ENCODE results near the gene OR52N2. TPM values are rescaled to one million over a fixed set of nuclear protein-coding genes. Genes with fewer than 3 reads are reported as not detected.

Gene OR52N2
- total and polyA plus RNA-seq, 9 of the 15 experiments (the other 6 are each of a cell fraction or from before 2014, with no cell fraction given), result not detected

GRCh38 chr11:5791165-5791564 lies 17.6 kb upstream of the OR52N2 start, which contains the start of gene OR52N1:
OR52N1 (minus strand) TSS chr11:5791265; CDS start chr11:5788816, 2,449 bp downstream.
- BruUV-seq (replicated peaks), result no TSS peak
- Histone ChIP-seq H3K9ac (ENCODE audit: insufficient read depth in 1 of 2, low read depth in 2 of 2, low read length in 2 of 2) (no peak within 1 kb of the TSS), H3K9me3 (replicated peaks; ENCODE audit: control insufficient read depth, insufficient read depth, low read depth, low read length) (no peaks in the 10 kb centered on the region), H3K9me1 (ENCODE audit: control insufficient read depth, insufficient read depth, low read length) (no peaks in the 10 kb centered on the region), H3K4me1 (replicated peaks in 1 of 2; ENCODE audit: control insufficient read depth in 2 of 2, insufficient read depth in 2 of 2, low read length in 2 of 2) (no peaks in the 10 kb centered on the region), H3K27me3 (ENCODE audit: control insufficient read depth in 2 of 2, insufficient read depth in 2 of 2, low read length in 2 of 2) (no peaks in the 10 kb centered on the region), H3K36me3 (ENCODE audit: control insufficient read depth, insufficient read depth, low read length) (no peaks in the 10 kb centered on the region), H4K20me1 (replicated peaks; ENCODE audit: control insufficient read depth, insufficient read depth, low read length) (no peaks in the 10 kb centered on the region), H3K79me2 (ENCODE audit: control insufficient read depth, insufficient read depth, low read length) (no peaks in the 10 kb centered on the region), H3K4me2 (ENCODE audit: insufficient read depth, low read length) (no peak within 1 kb of the TSS), H3K27ac (ENCODE audit: extremely low read depth, low read depth, low read length) (no peak within 1 kb of the TSS), H3K4me3 (no peak within 1 kb of the TSS), H2AFZ (ENCODE audit: low read depth, low read length) (no peak within 1 kb of the TSS)
- ATAC-seq (no peak), FAIRE-seq (no peak), DNase-seq (ENCODE audit: extremely low read depth in 1 of 4, low spot score in 3 of 4) (no peak)
- POLR2A ChIA-PET, result no interaction called here
- CTCF ChIA-PET (ENCODE audit: low intra/inter-chr PET ratio), result no interaction called here
- intact Hi-C loops (cut with micrococcal nuclease) (no loop called here), in situ Hi-C loops (cut with MboI) (no loop called here)
- no peak for TF ChIP-seq PHTF2 (CRISPR knock-in tag; IDR thresholded peaks at IDR 0.05)
- no peak for TF ChIP-seq EP400 (IDR thresholded peaks at IDR 0.05)
- no peak for TF ChIP-seq ZNF407 (IDR thresholded peaks at IDR 0.05; ENCODE audit: low read depth)
- TF ChIP-seq ZNF140 (CRISPR knock-in tag; IDR thresholded peaks at IDR 0.05), result no peak
- TF ChIP-seq HDGF (IDR thresholded peaks at IDR 0.05), result no peak
- TF ChIP-seq SMC3 (conservative IDR thresholded peaks at IDR 0.05; ENCODE audit: insufficient read depth, low read depth, low read length), result no peak
- no peak for TF ChIP-seq ZNF778 (CRISPR knock-in tag; IDR thresholded peaks at IDR 0.05)
- no peak for TF ChIP-seq GTF2B (IDR thresholded peaks at IDR 0.05; ENCODE audit: extremely low read depth, insufficient read length)
- TF ChIP-seq POLR2A (conservative IDR thresholded peaks at IDR 0.05), result no peak
- no peak for TF ChIP-seq RBM39 (optimal IDR thresholded peaks at IDR 0.05; ENCODE audit: low read depth, low read length)
- TF ChIP-seq CBX2 (IDR thresholded peaks at IDR 0.05; ENCODE audit: insufficient read depth, low read length, poor library complexity, severe bottlenecking), result no peak
- no peak for TF ChIP-seq SNRNP70 (optimal IDR thresholded peaks at IDR 0.05; ENCODE audit: low read depth, low read length)
- TF ChIP-seq ZNF316 (IDR thresholded peaks at IDR 0.05), result no peak
- no peak for TF ChIP-seq ZNF668 (CRISPR knock-in tag; IDR thresholded peaks at IDR 0.05)
- TF ChIP-seq ZNF134 (CRISPR knock-in tag; conservative IDR thresholded peaks at IDR 0.05), result no peak
- WGBS (ENCODE audit: insufficient coverage, low coverage, missing lambda C conversion rate), result 2% methylated on average over 3 of the region's 3 CpGs

Data from K562 (cell line).